Spleen (tissue), 11 donors: Measurements from ENCODE around the gene ZNF324B. TPM values are rescaled to one million over a fixed set of nuclear protein-coding genes. Genes with fewer than 3 reads are reported as not detected.

ENCODE experiments used
- DNase-seq: peaks from one replicate; pipeline ENCODE4 v3.0.0-alpha.2; 2020
- H3K27ac ChIP-seq, 8 donors: fragments of 200-600 bp; sonication (generic) in 7 of 8; 1 replicate in 4 of 8; 2 replicates in 4 of 8; pipeline versions ENCODE4 v1.5.0 to v1.8.0; 2016 to 2021; ENCODE audit warnings: inconsistent platforms in 4 of 8, mild to moderate bottlenecking in 4 of 8, moderate library complexity in 1 of 8
- H3K27me3 ChIP-seq, 7 donors: fragments of 200-600 bp; sonication (generic) in 6 of 7; replicated peaks in 1 of 7; 1 replicate in 4 of 7; 2 replicates in 3 of 7; pipeline versions ENCODE4 v1.5.0 to v1.8.0; 2016 to 2021; ENCODE audit warnings: inconsistent platforms in 3 of 7, mild to moderate bottlenecking in 1 of 7
- H3K36me3 ChIP-seq, 6 donors: fragments of 200-600 bp; sonication (generic) in 5 of 6; 1 replicate in 4 of 6; 2 replicates in 2 of 6; pipeline versions ENCODE4 v1.5.0 to v1.8.0; 2016 to 2021; ENCODE audit warnings: inconsistent platforms in 2 of 6
- H3K4me1 ChIP-seq, 6 donors: fragments of 200-600 bp; sonication (generic) in 5 of 6; 1 replicate in 3 of 6; 2 replicates in 3 of 6; pipeline versions ENCODE4 v1.5.0 to v1.8.0; 2016 to 2021; ENCODE audit warnings: inconsistent platforms in 3 of 6
- H3K4me3 ChIP-seq, 8 donors: fragments of 200-600 bp; sonication (generic) in 7 of 8; 1 replicate in 4 of 8; 2 replicates in 4 of 8; pipeline versions ENCODE4 v1.5.0 to v1.8.0; 2016 to 2021; ENCODE audit warnings: inconsistent platforms in 4 of 8, mild to moderate bottlenecking in 4 of 8, moderate library complexity in 2 of 8
- H3K9me3 ChIP-seq, 8 donors: fragments of 200-600 bp; sonication (generic) in 7 of 8; 1 replicate in 4 of 8; 2 replicates in 4 of 8; pipeline versions ENCODE4 v1.5.0 to v1.8.0; 2016 to 2021; ENCODE audit warnings: inconsistent platforms in 4 of 8
- POLR2A ChIP-seq, 3 donors: fragments of 450-650 bp; IDR thresholded peaks; one replicate each; pipeline ENCODE4 v1.5.1; 2017; ENCODE audit warnings: antibody characterized with exemption in 3 of 3, mild to moderate bottlenecking in 1 of 3
- POLR2AphosphoS5 ChIP-seq, 3 donors: sonication (generic); formaldehyde crosslinking; IDR thresholded peaks; one replicate each; pipeline ENCODE4 v1.5.1; 2017; ENCODE audit warnings: antibody characterized with exemption in 3 of 3
- WGBS, 5 donors: extraction: QIAGEN DNeasy Blood & Tissue Kit in 3 of 5; methylation state at CpG; one replicate each; pipeline versions ENCODE4 v1.1.5 to v1.1.7; 2013 to 2018; 5-methylcytosine and 5-hydroxymethylcytosine counted together
- intact Hi-C: fragments of 100-400 bp; cut with DNase I; formaldehyde crosslinking; loops from one replicate; pipeline ENCODE4 v1.15.0; 2023; ENCODE audit warnings: low total_unique reads
- polyA plus RNA-seq, 3 donors: library from polyadenylated mRNA; stranded (reverse); fragments of 200-250 nt; gene quantifications; one replicate each; pipeline ENCODE4 v1.2.1, GENCODE V29; 2013
- total RNA-seq, 7 donors: library from RNA; depleted of rRNA in 3 of 7; stranded (reverse); fragments of >200 nt in 3 of 7; fragmentation: NEBNext Ultra II Directional in 4 of 7; extraction: Animal tissue kit (Norgen Biotek cat#: 25700) in 4 of 7; gene quantifications; one replicate each; pipeline versions ENCODE4 v1.1.0 to v1.2.1, GENCODE V29; 2016 to 2021
- TF ChIP-seq, protein P1 (sequence below), 11 experiments: fragments of 200-600 bp in 7 of 11; fragments of 450-650 bp in 4 of 11; sonication (generic) in 4 of 11; IDR thresholded peaks in 8 of 11; conservative IDR thresholded peaks in 3 of 11; 1 replicate in 7 of 11; 2 replicates in 4 of 11; pipeline versions ENCODE4 v1.4.0 to v1.8.0; 2016 to 2021; ENCODE audit warnings: antibody characterized with exemption in 11 of 11, inconsistent platforms in 4 of 11, mild to moderate bottlenecking in 1 of 11
- donor health status: healthy with polysubstance abuse.
- donor health status: DM: no; HTN: no; CAD: no; lungs with moderate emphysema.
- donor health status: DM: no; HTN: no; CAD: no.
- donor health status: Bipolar disorder and iron deficiency.
- donor health status: healthy.
- donor health status: DM: no; HTN: no; CAD: no.
- donor health status: DM: yes; HTN: yes; CAD: no.

Gene ZNF324B
- total and polyA plus RNA-seq, 10 donors = 0.98 to 12.5 (median 7.8) TPM

DNA sequence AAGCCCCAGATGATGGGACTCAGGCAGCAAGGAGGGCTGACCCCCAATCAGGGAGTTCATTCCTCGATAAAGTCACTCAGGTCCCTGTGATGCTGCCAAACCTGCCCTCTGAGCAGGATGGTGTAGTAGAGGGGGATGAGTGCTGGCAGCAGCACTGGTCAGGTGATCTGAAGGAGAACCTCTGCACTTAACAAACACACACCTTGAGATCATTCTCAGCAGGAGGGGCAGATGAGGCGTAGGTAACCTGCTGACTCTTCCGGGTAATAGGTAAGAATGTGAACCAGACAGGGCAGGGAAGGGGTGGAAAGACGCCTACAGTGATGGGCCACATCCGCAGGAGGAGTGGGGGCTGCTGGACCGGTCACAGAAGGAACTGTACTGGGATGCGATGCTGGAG lies 27.9 kb downstream of the ZNF324B start:
- peaks cover 0 to 38% (median 5%) of the 10 kb centered on the region in 6 donors for H3K36me3 ChIP-seq
- 87 to 99% (median 93%) methylated on average over 7 of the region's 7 CpGs for WGBS, 5 donors
- no peak overlapping the region for H3K27ac ChIP-seq
- no peak for TF ChIP-seq POLR2A (IDR thresholded peaks at IDR 0.05)
- TF ChIP-seq, protein P1, sequence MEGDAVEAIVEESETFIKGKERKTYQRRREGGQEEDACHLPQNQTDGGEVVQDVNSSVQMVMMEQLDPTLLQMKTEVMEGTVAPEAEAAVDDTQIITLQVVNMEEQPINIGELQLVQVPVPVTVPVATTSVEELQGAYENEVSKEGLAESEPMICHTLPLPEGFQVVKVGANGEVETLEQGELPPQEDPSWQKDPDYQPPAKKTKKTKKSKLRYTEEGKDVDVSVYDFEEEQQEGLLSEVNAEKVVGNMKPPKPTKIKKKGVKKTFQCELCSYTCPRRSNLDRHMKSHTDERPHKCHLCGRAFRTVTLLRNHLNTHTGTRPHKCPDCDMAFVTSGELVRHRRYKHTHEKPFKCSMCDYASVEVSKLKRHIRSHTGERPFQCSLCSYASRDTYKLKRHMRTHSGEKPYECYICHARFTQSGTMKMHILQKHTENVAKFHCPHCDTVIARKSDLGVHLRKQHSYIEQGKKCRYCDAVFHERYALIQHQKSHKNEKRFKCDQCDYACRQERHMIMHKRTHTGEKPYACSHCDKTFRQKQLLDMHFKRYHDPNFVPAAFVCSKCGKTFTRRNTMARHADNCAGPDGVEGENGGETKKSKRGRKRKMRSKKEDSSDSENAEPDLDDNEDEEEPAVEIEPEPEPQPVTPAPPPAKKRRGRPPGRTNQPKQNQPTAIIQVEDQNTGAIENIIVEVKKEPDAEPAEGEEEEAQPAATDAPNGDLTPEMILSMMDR (IDR thresholded peaks at IDR 0.05 in 8 of 11, conservative IDR thresholded peaks at IDR 0.05 in 3 of 11) = no peak
- no peak for TF ChIP-seq POLR2AphosphoS5 (IDR thresholded peaks at IDR 0.05)
- no peaks in the 10 kb centered on the region for H3K9me3 ChIP-seq
- no peak for DNase-seq
- intact Hi-C loops = no loop called here
- H3K4me1 ChIP-seq = peaks cover 13 to 26% (median 22%) of the 10 kb centered on the region in 6 donors
- H3K4me3 ChIP-seq = no peak overlapping the region
- no peaks in the 10 kb centered on the region for H3K27me3 ChIP-seq

DNA sequence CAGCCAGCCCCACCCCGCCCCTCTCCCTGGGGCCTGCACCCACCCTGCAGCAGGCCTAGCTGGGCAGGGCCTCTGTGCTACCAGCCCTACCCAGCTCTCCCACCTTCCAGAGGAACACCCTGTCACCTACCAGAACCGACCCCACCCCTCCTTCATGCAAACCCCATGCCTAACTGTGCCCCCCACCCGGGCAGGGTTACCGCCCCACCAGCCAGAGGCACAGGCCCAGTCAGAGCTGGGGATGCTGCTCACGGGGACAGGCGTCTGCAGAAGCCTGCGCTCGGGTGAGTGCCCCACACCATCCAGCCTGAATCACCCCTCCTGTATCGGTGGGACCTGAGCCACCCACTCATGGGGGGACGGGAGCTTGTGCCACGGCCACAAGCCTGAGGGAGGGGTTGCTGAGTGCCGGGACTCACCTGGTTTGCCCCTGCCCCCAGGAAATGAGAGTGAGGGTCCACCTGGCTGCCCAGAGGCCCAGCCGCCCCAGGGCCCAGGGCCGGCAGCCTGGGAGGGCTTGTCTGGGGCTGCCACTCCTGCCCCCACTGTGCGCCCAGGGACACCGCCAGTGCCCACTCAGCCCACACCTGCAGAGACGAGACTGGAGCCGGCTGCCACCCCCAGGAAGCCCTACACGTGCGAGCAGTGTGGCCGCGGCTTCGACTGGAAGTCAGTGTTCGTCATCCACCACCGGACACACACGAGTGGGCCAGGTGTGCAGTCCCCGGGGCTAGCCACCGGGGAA lies 28.5 kb downstream of the ZNF324B start:
- peaks cover 0 to 38% (median 5%) of the 10 kb centered on the region in 6 donors for H3K36me3 ChIP-seq
- no peaks in the 10 kb centered on the region for H3K27me3 ChIP-seq
- no peak overlapping the region for H3K27ac ChIP-seq
- TF ChIP-seq, protein P1 (IDR thresholded peaks at IDR 0.05 in 8 of 11, conservative IDR thresholded peaks at IDR 0.05 in 3 of 11) = no peak
- no peak for TF ChIP-seq POLR2A (IDR thresholded peaks at IDR 0.05)
- peak in 1 of 3 donors; percentile 7 for TF ChIP-seq POLR2AphosphoS5 (IDR thresholded peaks at IDR 0.05)
- intact Hi-C loops = no loop called here
- H3K9me3 ChIP-seq = no peaks in the 10 kb centered on the region
- DNase-seq = no peak
- peaks cover 12 to 22% (median 19%) of the 10 kb centered on the region in 6 donors for H3K4me1 ChIP-seq
- 88 to 95% (median 93%) methylated on average over 10 to 28 of the region's 28 CpGs for WGBS, 5 donors
- no peak overlapping the region for H3K4me3 ChIP-seq

DNA sequence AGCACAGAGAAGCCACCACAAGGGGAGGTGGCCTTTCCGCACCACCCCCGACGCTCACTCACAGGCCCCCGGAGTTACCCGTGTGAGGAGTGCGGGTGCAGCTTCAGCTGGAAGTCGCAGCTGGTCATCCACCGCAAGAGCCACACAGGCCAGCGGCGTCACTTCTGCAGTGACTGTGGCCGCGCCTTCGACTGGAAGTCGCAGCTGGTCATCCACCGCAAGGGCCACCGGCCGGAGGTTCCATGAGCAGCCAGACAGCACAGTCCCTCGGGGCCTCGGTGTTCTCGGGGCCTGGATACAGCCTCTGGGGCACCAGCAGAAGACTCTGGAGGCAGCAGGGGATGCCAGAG lies 29.0 kb downstream of the ZNF324B start:
- 90 to 98% (median 94%) methylated on average over 8 to 20 of the region's 20 CpGs for WGBS, 5 donors
- peaks cover 0 to 38% (median 5%) of the 10 kb centered on the region in 6 donors for H3K36me3 ChIP-seq
- DNase-seq = no peak
- H3K4me1 ChIP-seq = peaks cover 7 to 17% (median 13%) of the 10 kb centered on the region in 6 donors
- TF ChIP-seq POLR2A (IDR thresholded peaks at IDR 0.05) (no peak), POLR2AphosphoS5 (IDR thresholded peaks at IDR 0.05) (no peak)
- TF ChIP-seq, protein P1 (IDR thresholded peaks at IDR 0.05 in 8 of 11, conservative IDR thresholded peaks at IDR 0.05 in 3 of 11) = no peak
- no peaks in the 10 kb centered on the region for H3K27me3 ChIP-seq
- H3K9me3 ChIP-seq = no peaks in the 10 kb centered on the region
- no peak overlapping the region for H3K27ac ChIP-seq
- intact Hi-C loops = no loop called here
- H3K4me3 ChIP-seq = no peak overlapping the region

GRCh38 chr19:58480831-58481230 lies 29.4 kb downstream of the ZNF324B start:
- Histone ChIP-seq H3K4me1 (peaks cover 7 to 16% (median 12%) of the 10 kb centered on the region in 6 donors), H3K27ac (no peak overlapping the region), H3K27me3 (no peaks in the 10 kb centered on the region), H3K9me3 (no peaks in the 10 kb centered on the region), H3K36me3 (peaks cover 0 to 38% (median 5%) of the 10 kb centered on the region in 6 donors), H3K4me3 (no peak overlapping the region)
- no peak for DNase-seq
- intact Hi-C loops = no loop called here
- TF ChIP-seq POLR2AphosphoS5 (IDR thresholded peaks at IDR 0.05) (no peak), POLR2A (IDR thresholded peaks at IDR 0.05) (no peak)
- TF ChIP-seq, protein P1 (IDR thresholded peaks at IDR 0.05 in 8 of 11, conservative IDR thresholded peaks at IDR 0.05 in 3 of 11) = no peak
- WGBS, 5 donors = 61 to 88% (median 76%) methylated on average over 2 of the region's 2 CpGs
